Stimulated activated CD4-positive, alpha-beta T cell treated with anti-CD3 and anti-CD28 coated beads, Interleukin-4, amount 100 ng/mL, for 1 hour (primary cell): ENCODE data around the gene RBM3.
"Not testable (repeated sequence)": the region's sequence is repeated elsewhere in the genome, so short reads cannot be mapped to it uniquely, and the experiment has no call there.

Experiments used
- DNase-seq: peaks from one replicate; pipeline ENCODE4 v3.0.0-alpha.2; 2020

RBM3 gene

GRCh38 chrX:48574270-48575266 lies at the start of gene RBM3:
Gene RBM3, plus strand, starts transcription at chrX:48574484. Its CDS starts 697 bp downstream, at chrX:48575181.
- peak; percentile 88 for DNase-seq

GRCh38 chrX:48525853-48526252 lies 48.4 kb upstream of the RBM3 start:
- DNase-seq: not testable (repeated sequence)

GRCh38 chrX:48530736-48531135 lies 43.5 kb upstream of the RBM3 start:
- no peak for DNase-seq

- no peak for DNase-seq
These were observed 42.8 kb upstream of the RBM3 start for GRCh38 chrX:48531358-48531959.

GRCh38 chrX:48532161-48532560 lies 42.1 kb upstream of the RBM3 start:
- DNase-seq: no peak

GRCh38 chrX:48533165-48533564 lies 41.1 kb upstream of the RBM3 start:
- no peak for DNase-seq

GRCh38 chrX:48538641-48539344 lies 35.5 kb upstream of the RBM3 start:
- no peak for DNase-seq

GRCh38 chrX:48539345-48540027 lies 34.8 kb upstream of the RBM3 start, which contains the start of gene TBC1D25:
Gene TBC1D25, plus strand, starts transcription at chrX:48539714. Its CDS starts 84 bp downstream, at chrX:48539798.
- peak; percentile 96 for DNase-seq

GRCh38 chrX:48540028-48540375 lies 34.3 kb upstream of the RBM3 start:
- DNase-seq: peak; percentile 43

- DNase-seq: no peak
These were observed 33.8 kb upstream of the RBM3 start for GRCh38 chrX:48540480-48540879.

GRCh38 chrX:48541140-48541814 lies 33.0 kb upstream of the RBM3 start:
- no peak for DNase-seq

- DNase-seq: no peak
These were observed 25.4 kb upstream of the RBM3 start for GRCh38 chrX:48548871-48549270.

GRCh38 chrX:48555731-48556325 lies 18.5 kb upstream of the RBM3 start:
- not testable (repeated sequence) for DNase-seq

GRCh38 chrX:48558271-48558670 lies 16.0 kb upstream of the RBM3 start:
- no peak for DNase-seq

- no peak for DNase-seq
These were observed 14.6 kb upstream of the RBM3 start for GRCh38 chrX:48559636-48560035.

GRCh38 chrX:48560056-48560455 lies 14.2 kb upstream of the RBM3 start:
- DNase-seq: no peak

GRCh38 chrX:48560681-48561080 lies 13.6 kb upstream of the RBM3 start:
- DNase-seq: no peak

GRCh38 chrX:48569958-48570357 lies 4.3 kb upstream of the RBM3 start:
- no peak for DNase-seq

- DNase-seq: peak; percentile 2
These were observed 504 bp upstream of the RBM3 start for GRCh38 chrX:48573690-48574269.

- DNase-seq: no peak
These were observed 1.4 kb downstream of the RBM3 start for GRCh38 chrX:48575642-48576041.

- DNase-seq: peak; percentile 2
These were observed 1.8 kb downstream of the RBM3 start for GRCh38 chrX:48576108-48576507.
